ENCODE results near the gene TTLL8. TPM values are rescaled to one million over a fixed set of nuclear protein-coding genes. Genes with fewer than 3 reads are reported as not detected.

The TTLL8 gene
- polyA plus RNA-seq, 1 donor from 2014 or later = not detected

GRCh38 chr22:50049299-50050195, 8.6 kb downstream of the TTLL8 start:
- TF ChIP-seq CTCF (IDR thresholded peaks at IDR 0.05; ENCODE audit: poor library complexity, severe bottlenecking) (no peak), SMC3 (conservative IDR thresholded peaks at IDR 0.05; ENCODE audit: poor library complexity) (no peak), RAD21 (conservative IDR thresholded peaks at IDR 0.05) (no peak), TAF1 (IDR thresholded peaks at IDR 0.05; ENCODE audit: low read depth) (no peak), MXI1 (conservative IDR thresholded peaks at IDR 0.05; ENCODE audit: poor library complexity, severe bottlenecking) (no peak), POLR2AphosphoS5 (IDR thresholded peaks at IDR 0.05) (no peak), EP300 (conservative IDR thresholded peaks at IDR 0.05; ENCODE audit: poor library complexity, severe bottlenecking) (no peak), REST (IDR thresholded peaks at IDR 0.05; ENCODE audit: borderline replicate concordance) (no peak), EZH2 (IDR thresholded peaks at IDR 0.05; ENCODE audit: borderline replicate concordance, insufficient read depth, low read length, poor library complexity, severe bottlenecking) (no peak)

GRCh38 chr22:50048836-50049235, 9.3 kb downstream of the TTLL8 start:
- no peaks in the 10 kb centered on the region for H3K9me2 ChIP-seq (ENCODE audit: insufficient read depth, low read length)
- no peak overlapping the region for H3K9ac ChIP-seq (ENCODE audit: low read length)
- peaks cover 5% of the 10 kb centered on the region for H3K9me3 ChIP-seq (ENCODE audit: low read length)
- no peak overlapping the region for H3K4me3 ChIP-seq (ENCODE audit: low read length)
- no peaks in the 10 kb centered on the region for H3F3A ChIP-seq (ENCODE audit: insufficient read depth, low read length, poor library complexity, severe bottlenecking)
- no peaks in the 10 kb centered on the region for H3K27me3 ChIP-seq (ENCODE audit: insufficient read depth, low read depth, low read length)
- no peak overlapping the region for H2AFZ ChIP-seq (ENCODE audit: low read depth, low read length)
- H3K27ac ChIP-seq (ENCODE audit: low read length) = no peak overlapping the region
- H4K20me1 ChIP-seq (ENCODE audit: insufficient read depth) = no peaks in the 10 kb centered on the region
- no peaks in the 10 kb centered on the region for H3K79me2 ChIP-seq (replicated peaks; ENCODE audit: insufficient read depth, low read length)
- no peak for TF ChIP-seq POLR2AphosphoS5 (IDR thresholded peaks at IDR 0.05)
- TF ChIP-seq TAF1 (IDR thresholded peaks at IDR 0.05; ENCODE audit: low read depth) = no peak
- no peak for TF ChIP-seq EZH2 (IDR thresholded peaks at IDR 0.05; ENCODE audit: borderline replicate concordance, insufficient read depth, low read length, poor library complexity, severe bottlenecking)
- TF ChIP-seq REST (IDR thresholded peaks at IDR 0.05; ENCODE audit: borderline replicate concordance) = no peak
- no peak for TF ChIP-seq MXI1 (conservative IDR thresholded peaks at IDR 0.05; ENCODE audit: poor library complexity, severe bottlenecking)
- TF ChIP-seq RAD21 (conservative IDR thresholded peaks at IDR 0.05) = no peak
- TF ChIP-seq CTCF (IDR thresholded peaks at IDR 0.05; ENCODE audit: poor library complexity, severe bottlenecking) = no peak
- no peak for TF ChIP-seq SMC3 (conservative IDR thresholded peaks at IDR 0.05; ENCODE audit: poor library complexity)
- TF ChIP-seq EP300 (conservative IDR thresholded peaks at IDR 0.05; ENCODE audit: poor library complexity, severe bottlenecking) = no peak
- H3K4me2 ChIP-seq (ENCODE audit: low read length) = no peak overlapping the region
- H3K36me3 ChIP-seq (ENCODE audit: insufficient read depth, low read length) = no peaks in the 10 kb centered on the region

More at GRCh38 chr22:50049299-50050195, 8.6 kb downstream of the TTLL8 start:
- Histone ChIP-seq H3K4me3 (ENCODE audit: low read length) (no peak overlapping the region), H4K20me1 (ENCODE audit: insufficient read depth) (no peaks in the 10 kb centered on the region), H2AFZ (ENCODE audit: low read depth, low read length) (no peak overlapping the region), H3K9me2 (ENCODE audit: insufficient read depth, low read length) (no peaks in the 10 kb centered on the region), H3K27ac (ENCODE audit: low read length) (no peak overlapping the region), H3K36me3 (ENCODE audit: insufficient read depth, low read length) (no peaks in the 10 kb centered on the region), H3K79me2 (replicated peaks; ENCODE audit: insufficient read depth, low read length) (no peaks in the 10 kb centered on the region), H3F3A (ENCODE audit: insufficient read depth, low read length, poor library complexity, severe bottlenecking) (no peaks in the 10 kb centered on the region), H3K4me2 (ENCODE audit: low read length) (no peak overlapping the region), H3K9ac (ENCODE audit: low read length) (no peak overlapping the region), H3K27me3 (ENCODE audit: insufficient read depth, low read depth, low read length) (no peaks in the 10 kb centered on the region), H3K9me3 (ENCODE audit: low read length) (peaks cover 7% of the 10 kb centered on the region)
